HepG2 (cell line): ENCODE data around the gene KDM6B. TPM values are rescaled to one million over a fixed set of nuclear protein-coding genes. Genes with fewer than 3 reads are reported as not detected.

Experiments used
- ATAD3A ChIP-seq: sonication (generic); formaldehyde crosslinking; IDR thresholded peaks from 2 replicates; pipeline ENCODE4 v1.4.0; 2020; ENCODE audit warnings: missing genetic modification reagents
- DR1 ChIP-seq: sonication (generic); formaldehyde crosslinking; IDR thresholded peaks from 2 replicates; pipeline ENCODE4 v1.8.0; 2021; ENCODE audit warnings: mild to moderate bottlenecking, missing genetic modification reagents, inconsistent platforms
- GATA4 ChIP-seq: sonication (generic); IDR thresholded peaks from 2 replicates; pipeline ENCODE4 v1.6.1; 2016; ENCODE audit warnings: antibody characterized with exemption, low read depth, borderline replicate concordance
- HIVEP1 ChIP-seq: sonication (generic); formaldehyde crosslinking; IDR thresholded peaks from 2 replicates; pipeline ENCODE4 v1.4.0; 2020; ENCODE audit warnings: mild to moderate bottlenecking, missing genetic modification reagents
- JUND ChIP-seq: sonication (generic); formaldehyde crosslinking; IDR thresholded peaks from 2 replicates; pipeline ENCODE4 v1.8.0; 2022; ENCODE audit warnings: mild to moderate bottlenecking, missing genetic modification reagents
- KLF11 ChIP-seq: IDR thresholded peaks from 2 replicates; pipeline ENCODE4 v1.6.1; 2016; ENCODE audit warnings: missing compliant biosample characterization
- KMT2B ChIP-seq: IDR thresholded peaks from 2 replicates; pipeline ENCODE4 v1.6.1; 2016; ENCODE audit warnings: missing genetic modification reagents, missing compliant biosample characterization
- MED1 ChIP-seq: sonication (generic); formaldehyde crosslinking; IDR thresholded peaks from 2 replicates; pipeline ENCODE4 v1.4.0; 2020; ENCODE audit warnings: missing genetic modification reagents
- MEIS1 ChIP-seq: sonication (generic); formaldehyde crosslinking; IDR thresholded peaks from 2 replicates; pipeline ENCODE4 v1.9.0; 2021; ENCODE audit warnings: mild to moderate bottlenecking, missing genetic modification reagents, moderate library complexity, borderline replicate concordance
- ZFAT ChIP-seq: sonication (generic); formaldehyde crosslinking; conservative IDR thresholded peaks from 2 replicates; pipeline ENCODE4 v1.8.1; 2023; ENCODE audit warnings: missing genetic modification reagents, inconsistent platforms
- ZNF558 ChIP-seq: sonication (generic); formaldehyde crosslinking; IDR thresholded peaks from 2 replicates; pipeline ENCODE4 v1.9.0; 2022; ENCODE audit warnings: mild to moderate bottlenecking, missing genetic modification reagents, borderline replicate concordance
- ZNF672 ChIP-seq: sonication (generic); formaldehyde crosslinking; IDR thresholded peaks from 2 replicates; pipeline ENCODE4 v1.8.1; 2022; ENCODE audit warnings: missing genetic modification reagents
- polyA plus RNA-seq, 8 experiments: library from polyadenylated mRNA; depleted of rRNA in 3 of 8; stranded (reverse) in 7 of 8; unstranded in 1 of 8; fragments of >200 nt; fragmentation: Illumina TruSeq in 4 of 8; extraction: Trizol in 4 of 8; gene quantifications; 2 replicates each; pipeline versions ENCODE4 v1.2.1 to v1.2.3, GENCODE V29; 2011 to 2016; ENCODE audit warnings: low read depth in 4 of 8, missing spikeins in 1 of 8, mixed read lengths in 1 of 8; ENCODE audit not compliant: insufficient read depth in 1 of 8
- total RNA-seq, 5 experiments: library from RNA; depleted of rRNA; stranded (reverse); fragments of >200 nt; fragmentation: Illumina TruSeq; extraction: Trizol; gene quantifications; 2 replicates each; pipeline ENCODE4 v1.2.3, GENCODE V29; 2016; ENCODE audit warnings: low read depth in 1 of 5
- TF ChIP-seq, protein P1 (sequence below): fragments of 450-650 bp; IDR thresholded peaks from 2 replicates; pipeline ENCODE4 v1.6.1; 2017; ENCODE audit warnings: mild to moderate bottlenecking
- TF ChIP-seq, protein P2 (sequence below): sonication (generic); formaldehyde crosslinking; IDR thresholded peaks from 2 replicates; pipeline ENCODE4 v1.5.1; 2020; ENCODE audit warnings: missing genetic modification reagents, mild to moderate bottlenecking, borderline replicate concordance
- TF ChIP-seq, protein P3 (sequence below): sonication (generic); formaldehyde crosslinking; conservative IDR thresholded peaks from 2 replicates; pipeline ENCODE4 v1.4.0; 2020; ENCODE audit warnings: missing genetic modification reagents
- TF ChIP-seq, protein P4 (sequence below): sonication (generic); formaldehyde crosslinking; IDR thresholded peaks from 2 replicates; pipeline ENCODE4 v1.4.0; 2020; ENCODE audit warnings: mild to moderate bottlenecking, missing genetic modification reagents, borderline replicate concordance
- TF ChIP-seq, protein P5 (sequence below): sonication (generic); formaldehyde crosslinking; IDR thresholded peaks from 2 replicates; pipeline ENCODE4 v1.5.0; 2020; ENCODE audit warnings: missing genetic modification reagents, mild to moderate bottlenecking, borderline replicate concordance

The KDM6B gene
- total and polyA plus RNA-seq, 2 of the 13 experiments (the other 11 are each of a cell fraction or from before 2014, with no cell fraction given) = 1.3 to 2.1 TPM

DNA sequence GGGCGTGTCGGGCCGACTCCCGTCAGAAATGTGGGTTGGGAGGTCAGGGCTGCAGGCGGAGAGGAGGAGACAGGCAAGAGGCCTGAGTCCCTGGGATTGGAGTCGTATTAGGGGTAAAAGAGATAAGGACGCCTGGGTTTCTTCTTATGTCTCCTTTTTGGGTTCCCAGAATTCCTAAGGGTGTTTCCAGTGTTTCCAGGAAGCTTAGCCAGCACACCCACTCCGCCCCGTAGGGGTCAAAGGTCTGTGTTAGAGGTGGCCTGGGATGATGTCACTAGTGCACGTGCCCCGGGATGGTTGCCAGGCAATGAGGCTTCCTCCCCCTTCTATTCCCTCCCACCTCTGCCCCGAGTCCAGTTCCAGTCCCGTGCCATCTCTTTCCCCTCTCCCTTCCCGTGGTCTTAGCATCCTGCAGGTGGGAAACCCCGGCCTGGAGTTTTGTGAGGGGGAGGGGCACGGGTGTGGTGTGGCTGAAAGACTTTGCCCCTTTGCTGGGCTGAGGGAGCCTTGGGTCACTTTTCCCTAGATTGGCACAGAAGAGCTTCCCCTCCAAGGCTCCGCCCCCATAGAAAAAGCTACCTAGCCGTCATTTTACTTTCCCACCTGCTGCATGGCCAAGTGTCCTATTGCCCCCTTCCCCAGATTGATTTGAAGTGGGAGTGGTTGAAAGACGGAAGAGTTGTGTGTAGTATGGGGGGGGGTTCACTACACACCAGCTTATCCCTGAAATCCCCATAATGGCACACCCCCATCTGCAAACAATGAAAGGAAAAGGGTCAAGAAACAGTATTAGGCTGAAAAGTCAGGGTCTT is 2.8 kb downstream of the KDM6B start (continued):
- TF ChIP-seq, protein P1, sequence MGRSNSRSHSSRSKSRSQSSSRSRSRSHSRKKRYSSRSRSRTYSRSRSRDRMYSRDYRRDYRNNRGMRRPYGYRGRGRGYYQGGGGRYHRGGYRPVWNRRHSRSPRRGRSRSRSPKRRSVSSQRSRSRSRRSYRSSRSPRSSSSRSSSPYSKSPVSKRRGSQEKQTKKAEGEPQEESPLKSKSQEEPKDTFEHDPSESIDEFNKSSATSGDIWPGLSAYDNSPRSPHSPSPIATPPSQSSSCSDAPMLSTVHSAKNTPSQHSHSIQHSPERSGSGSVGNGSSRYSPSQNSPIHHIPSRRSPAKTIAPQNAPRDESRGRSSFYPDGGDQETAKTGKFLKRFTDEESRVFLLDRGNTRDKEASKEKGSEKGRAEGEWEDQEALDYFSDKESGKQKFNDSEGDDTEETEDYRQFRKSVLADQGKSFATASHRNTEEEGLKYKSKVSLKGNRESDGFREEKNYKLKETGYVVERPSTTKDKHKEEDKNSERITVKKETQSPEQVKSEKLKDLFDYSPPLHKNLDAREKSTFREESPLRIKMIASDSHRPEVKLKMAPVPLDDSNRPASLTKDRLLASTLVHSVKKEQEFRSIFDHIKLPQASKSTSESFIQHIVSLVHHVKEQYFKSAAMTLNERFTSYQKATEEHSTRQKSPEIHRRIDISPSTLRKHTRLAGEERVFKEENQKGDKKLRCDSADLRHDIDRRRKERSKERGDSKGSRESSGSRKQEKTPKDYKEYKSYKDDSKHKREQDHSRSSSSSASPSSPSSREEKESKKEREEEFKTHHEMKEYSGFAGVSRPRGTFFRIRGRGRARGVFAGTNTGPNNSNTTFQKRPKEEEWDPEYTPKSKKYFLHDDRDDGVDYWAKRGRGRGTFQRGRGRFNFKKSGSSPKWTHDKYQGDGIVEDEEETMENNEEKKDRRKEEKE = no peak
- peak; percentile 92; the same call in 1 of the 2 replicates for TF ChIP-seq ZNF558 (CRISPR knock-in tag)
- peak; percentile 25; the same call in 1 of the 2 replicates for TF ChIP-seq GATA4
- no peak; the same call in 1 of the 2 replicates for TF ChIP-seq DR1 (CRISPR knock-in tag)
- 0 out of 2 replicates have a peak, but pooled peaks have one; percentile 39 for TF ChIP-seq MEIS1 (CRISPR knock-in tag)
- TF ChIP-seq, protein P2, sequence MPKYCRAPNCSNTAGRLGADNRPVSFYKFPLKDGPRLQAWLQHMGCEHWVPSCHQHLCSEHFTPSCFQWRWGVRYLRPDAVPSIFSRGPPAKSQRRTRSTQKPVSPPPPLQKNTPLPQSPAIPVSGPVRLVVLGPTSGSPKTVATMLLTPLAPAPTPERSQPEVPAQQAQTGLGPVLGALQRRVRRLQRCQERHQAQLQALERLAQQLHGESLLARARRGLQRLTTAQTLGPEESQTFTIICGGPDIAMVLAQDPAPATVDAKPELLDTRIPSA (CRISPR knock-in tag) = no peak; the same call in 1 of the 2 replicates
- TF ChIP-seq, protein P3, sequence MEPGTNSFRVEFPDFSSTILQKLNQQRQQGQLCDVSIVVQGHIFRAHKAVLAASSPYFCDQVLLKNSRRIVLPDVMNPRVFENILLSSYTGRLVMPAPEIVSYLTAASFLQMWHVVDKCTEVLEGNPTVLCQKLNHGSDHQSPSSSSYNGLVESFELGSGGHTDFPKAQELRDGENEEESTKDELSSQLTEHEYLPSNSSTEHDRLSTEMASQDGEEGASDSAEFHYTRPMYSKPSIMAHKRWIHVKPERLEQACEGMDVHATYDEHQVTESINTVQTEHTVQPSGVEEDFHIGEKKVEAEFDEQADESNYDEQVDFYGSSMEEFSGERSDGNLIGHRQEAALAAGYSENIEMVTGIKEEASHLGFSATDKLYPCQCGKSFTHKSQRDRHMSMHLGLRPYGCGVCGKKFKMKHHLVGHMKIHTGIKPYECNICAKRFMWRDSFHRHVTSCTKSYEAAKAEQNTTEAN (CRISPR knock-in tag) = 0 out of 2 replicates have a peak, but pooled peaks have one; percentile 20
- peak; percentile 96 for TF ChIP-seq MED1 (CRISPR knock-in tag)
- peak; percentile 100 for TF ChIP-seq HIVEP1 (CRISPR knock-in tag)
- TF ChIP-seq KLF11 (CRISPR knock-in tag) = peak; percentile 78
- no peak; the same call in 1 of the 2 replicates for TF ChIP-seq ZNF672 (CRISPR knock-in tag)
- peak; percentile 53; the same call in 1 of the 2 replicates for TF ChIP-seq KMT2B
- TF ChIP-seq, protein P4, sequence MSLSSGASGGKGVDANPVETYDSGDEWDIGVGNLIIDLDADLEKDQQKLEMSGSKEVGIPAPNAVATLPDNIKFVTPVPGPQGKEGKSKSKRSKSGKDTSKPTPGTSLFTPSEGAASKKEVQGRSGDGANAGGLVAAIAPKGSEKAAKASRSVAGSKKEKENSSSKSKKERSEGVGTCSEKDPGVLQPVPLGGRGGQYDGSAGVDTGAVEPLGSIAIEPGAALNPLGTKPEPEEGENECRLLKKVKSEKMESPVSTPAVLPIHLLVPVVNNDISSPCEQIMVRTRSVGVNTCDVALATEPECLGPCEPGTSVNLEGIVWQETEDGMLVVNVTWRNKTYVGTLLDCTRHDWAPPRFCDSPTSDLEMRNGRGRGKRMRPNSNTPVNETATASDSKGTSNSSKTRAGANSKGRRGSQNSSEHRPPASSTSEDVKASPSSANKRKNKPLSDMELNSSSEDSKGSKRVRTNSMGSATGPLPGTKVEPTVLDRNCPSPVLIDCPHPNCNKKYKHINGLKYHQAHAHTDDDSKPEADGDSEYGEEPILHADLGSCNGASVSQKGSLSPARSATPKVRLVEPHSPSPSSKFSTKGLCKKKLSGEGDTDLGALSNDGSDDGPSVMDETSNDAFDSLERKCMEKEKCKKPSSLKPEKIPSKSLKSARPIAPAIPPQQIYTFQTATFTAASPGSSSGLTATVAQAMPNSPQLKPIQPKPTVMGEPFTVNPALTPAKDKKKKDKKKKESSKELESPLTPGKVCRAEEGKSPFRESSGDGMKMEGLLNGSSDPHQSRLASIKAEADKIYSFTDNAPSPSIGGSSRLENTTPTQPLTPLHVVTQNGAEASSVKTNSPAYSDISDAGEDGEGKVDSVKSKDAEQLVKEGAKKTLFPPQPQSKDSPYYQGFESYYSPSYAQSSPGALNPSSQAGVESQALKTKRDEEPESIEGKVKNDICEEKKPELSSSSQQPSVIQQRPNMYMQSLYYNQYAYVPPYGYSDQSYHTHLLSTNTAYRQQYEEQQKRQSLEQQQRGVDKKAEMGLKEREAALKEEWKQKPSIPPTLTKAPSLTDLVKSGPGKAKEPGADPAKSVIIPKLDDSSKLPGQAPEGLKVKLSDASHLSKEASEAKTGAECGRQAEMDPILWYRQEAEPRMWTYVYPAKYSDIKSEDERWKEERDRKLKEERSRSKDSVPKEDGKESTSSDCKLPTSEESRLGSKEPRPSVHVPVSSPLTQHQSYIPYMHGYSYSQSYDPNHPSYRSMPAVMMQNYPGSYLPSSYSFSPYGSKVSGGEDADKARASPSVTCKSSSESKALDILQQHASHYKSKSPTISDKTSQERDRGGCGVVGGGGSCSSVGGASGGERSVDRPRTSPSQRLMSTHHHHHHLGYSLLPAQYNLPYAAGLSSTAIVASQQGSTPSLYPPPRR = peak; percentile 91
- no peak for TF ChIP-seq ZFAT (CRISPR knock-in tag)
- TF ChIP-seq JUND (CRISPR knock-in tag) = peak; percentile 95
- no peak for TF ChIP-seq ATAD3A
- TF ChIP-seq, protein P5, sequence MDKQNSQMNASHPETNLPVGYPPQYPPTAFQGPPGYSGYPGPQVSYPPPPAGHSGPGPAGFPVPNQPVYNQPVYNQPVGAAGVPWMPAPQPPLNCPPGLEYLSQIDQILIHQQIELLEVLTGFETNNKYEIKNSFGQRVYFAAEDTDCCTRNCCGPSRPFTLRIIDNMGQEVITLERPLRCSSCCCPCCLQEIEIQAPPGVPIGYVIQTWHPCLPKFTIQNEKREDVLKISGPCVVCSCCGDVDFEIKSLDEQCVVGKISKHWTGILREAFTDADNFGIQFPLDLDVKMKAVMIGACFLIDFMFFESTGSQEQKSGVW (CRISPR knock-in tag) = no peak; the same call in 1 of the 2 replicates
